MM.1S (cell line): ENCODE results near the gene DYRK3.

ENCODE experiments used
- EZH2 ChIP-seq: fragments of 300-600 bp; sonication (generic); optimal IDR thresholded peaks from 2 replicates; pipeline ENCODE3; 2017; ENCODE audit warnings: low read depth, mild to moderate bottlenecking, antibody characterized with exemption, low read length, mixed read lengths
- TF ChIP-seq, protein P1 (sequence below): fragments of 300-600 bp; sonication (generic); IDR thresholded peaks from 2 replicates; pipeline ENCODE4 v1.5.1; 2016; ENCODE audit warnings: antibody characterized with exemption, low read length, mixed read lengths

DNA sequence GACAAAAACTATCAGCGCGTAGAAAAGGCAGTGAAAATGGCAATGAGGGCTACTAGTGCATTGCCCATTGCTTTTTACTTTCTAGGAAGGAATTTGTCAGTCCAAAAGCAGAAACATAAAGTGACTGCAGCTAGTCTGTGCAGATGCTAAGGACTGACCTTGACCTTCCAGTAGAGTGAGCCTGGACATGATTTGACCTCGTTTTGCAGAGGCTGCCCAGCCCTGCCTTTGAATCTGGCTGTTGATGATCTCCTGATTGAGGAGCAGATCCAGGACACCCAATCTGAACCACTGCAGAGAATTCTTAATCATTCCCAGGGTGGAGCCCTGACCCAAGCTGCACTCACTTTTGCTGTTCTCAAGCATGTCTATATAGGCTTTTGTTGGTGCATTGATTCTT, 21.6 kb downstream of the DYRK3 start:
- TF ChIP-seq, protein P1, sequence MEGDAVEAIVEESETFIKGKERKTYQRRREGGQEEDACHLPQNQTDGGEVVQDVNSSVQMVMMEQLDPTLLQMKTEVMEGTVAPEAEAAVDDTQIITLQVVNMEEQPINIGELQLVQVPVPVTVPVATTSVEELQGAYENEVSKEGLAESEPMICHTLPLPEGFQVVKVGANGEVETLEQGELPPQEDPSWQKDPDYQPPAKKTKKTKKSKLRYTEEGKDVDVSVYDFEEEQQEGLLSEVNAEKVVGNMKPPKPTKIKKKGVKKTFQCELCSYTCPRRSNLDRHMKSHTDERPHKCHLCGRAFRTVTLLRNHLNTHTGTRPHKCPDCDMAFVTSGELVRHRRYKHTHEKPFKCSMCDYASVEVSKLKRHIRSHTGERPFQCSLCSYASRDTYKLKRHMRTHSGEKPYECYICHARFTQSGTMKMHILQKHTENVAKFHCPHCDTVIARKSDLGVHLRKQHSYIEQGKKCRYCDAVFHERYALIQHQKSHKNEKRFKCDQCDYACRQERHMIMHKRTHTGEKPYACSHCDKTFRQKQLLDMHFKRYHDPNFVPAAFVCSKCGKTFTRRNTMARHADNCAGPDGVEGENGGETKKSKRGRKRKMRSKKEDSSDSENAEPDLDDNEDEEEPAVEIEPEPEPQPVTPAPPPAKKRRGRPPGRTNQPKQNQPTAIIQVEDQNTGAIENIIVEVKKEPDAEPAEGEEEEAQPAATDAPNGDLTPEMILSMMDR, result no peak
- no peak for TF ChIP-seq EZH2
